Measurements from ENCODE around the gene FBXO5. TPM values are rescaled to one million over a fixed set of nuclear protein-coding genes. Genes with fewer than 3 reads are reported as not detected.
"Not testable (repeated sequence)": the region's sequence is repeated elsewhere in the genome, so short reads cannot be mapped to it uniquely, and the experiment has no call there.

FBXO5 gene
- total RNA-seq, 4 donors from 2014 or later = 1.5 to 3.2 (median 2.5) TPM

- Histone ChIP-seq H3K4me1 (peaks cover 0 to under 1% (median 0%) of the 10 kb centered on the region in 4 donors), H3K27ac (no peak overlapping the region), H3K36me3 (peaks cover 0 to 22% (median 9%) of the 10 kb centered on the region in 4 donors), H3K9me3 (no peaks in the 10 kb centered on the region), H3K27me3 (no peaks in the 10 kb centered on the region), H3K4me3 (no peak overlapping the region)
- in situ Hi-C loops (cut with MboI; ENCODE audit: low pct_ligation_motif_present in 1 of 4, low pct_unique_long_range_greater_than_20kb in 1 of 4, low sequenced_read_pairs in 3 of 4) (no loop called here), intact Hi-C loops (cut with DNase I; ENCODE audit: low total_unique reads) (no loop called here)
- no peak for TF ChIP-seq EP300 (IDR thresholded peaks at IDR 0.05; ENCODE audit: low read depth)
- TF ChIP-seq, protein P1, sequence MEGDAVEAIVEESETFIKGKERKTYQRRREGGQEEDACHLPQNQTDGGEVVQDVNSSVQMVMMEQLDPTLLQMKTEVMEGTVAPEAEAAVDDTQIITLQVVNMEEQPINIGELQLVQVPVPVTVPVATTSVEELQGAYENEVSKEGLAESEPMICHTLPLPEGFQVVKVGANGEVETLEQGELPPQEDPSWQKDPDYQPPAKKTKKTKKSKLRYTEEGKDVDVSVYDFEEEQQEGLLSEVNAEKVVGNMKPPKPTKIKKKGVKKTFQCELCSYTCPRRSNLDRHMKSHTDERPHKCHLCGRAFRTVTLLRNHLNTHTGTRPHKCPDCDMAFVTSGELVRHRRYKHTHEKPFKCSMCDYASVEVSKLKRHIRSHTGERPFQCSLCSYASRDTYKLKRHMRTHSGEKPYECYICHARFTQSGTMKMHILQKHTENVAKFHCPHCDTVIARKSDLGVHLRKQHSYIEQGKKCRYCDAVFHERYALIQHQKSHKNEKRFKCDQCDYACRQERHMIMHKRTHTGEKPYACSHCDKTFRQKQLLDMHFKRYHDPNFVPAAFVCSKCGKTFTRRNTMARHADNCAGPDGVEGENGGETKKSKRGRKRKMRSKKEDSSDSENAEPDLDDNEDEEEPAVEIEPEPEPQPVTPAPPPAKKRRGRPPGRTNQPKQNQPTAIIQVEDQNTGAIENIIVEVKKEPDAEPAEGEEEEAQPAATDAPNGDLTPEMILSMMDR (IDR thresholded peaks at IDR 0.05) = no peak
- TF ChIP-seq POLR2AphosphoS5 (IDR thresholded peaks at IDR 0.05) = no peak
- no peak for TF ChIP-seq POLR2A (IDR thresholded peaks at IDR 0.05)
- DNase-seq = no peak
- 64 to 76% methylated on average over 4 of the region's 4 CpGs for WGBS, 2 donors (ENCODE audit: low coverage in 1 of 2)
Observed at GRCh38 chr6:152975204-152975915, 7.5 kb downstream of the FBXO5 start.

- no peak overlapping the region for H3K27ac ChIP-seq
- in situ Hi-C loops (cut with MboI; ENCODE audit: low pct_ligation_motif_present in 1 of 4, low pct_unique_long_range_greater_than_20kb in 1 of 4, low sequenced_read_pairs in 3 of 4) = no loop called here
- no peaks in the 10 kb centered on the region for H3K4me1 ChIP-seq
- H3K9me3 ChIP-seq = no peaks in the 10 kb centered on the region
- DNase-seq = no peak
- peaks cover 0 to 26% (median 13%) of the 10 kb centered on the region in 4 donors for H3K36me3 ChIP-seq
- WGBS, 2 donors (ENCODE audit: low coverage in 1 of 2) = 92 to 100% methylated on average over 1 of the region's 1 CpG
- intact Hi-C loops (cut with DNase I; ENCODE audit: low total_unique reads) = no loop called here
- no peak overlapping the region for H3K4me3 ChIP-seq
- TF ChIP-seq POLR2A (IDR thresholded peaks at IDR 0.05) = no peak
- TF ChIP-seq EP300 (IDR thresholded peaks at IDR 0.05; ENCODE audit: low read depth) = no peak
- no peak for TF ChIP-seq POLR2AphosphoS5 (IDR thresholded peaks at IDR 0.05)
- TF ChIP-seq, protein P1 (IDR thresholded peaks at IDR 0.05) = no peak
- no peaks in the 10 kb centered on the region for H3K27me3 ChIP-seq
Observed at GRCh38 chr6:152973916-152974315, 8.9 kb downstream of the FBXO5 start.

GRCh38 chr6:152969688-152970418, 13.0 kb downstream of the FBXO5 start:
- H3K36me3 ChIP-seq = peaks cover 0 to 26% (median 13%) of the 10 kb centered on the region in 4 donors
- H3K27ac ChIP-seq = no peak overlapping the region
- no peak for DNase-seq
- in situ Hi-C loops (cut with MboI; ENCODE audit: low pct_ligation_motif_present in 1 of 4, low pct_unique_long_range_greater_than_20kb in 1 of 4, low sequenced_read_pairs in 3 of 4) = no loop called here
- no peaks in the 10 kb centered on the region for H3K27me3 ChIP-seq
- no peaks in the 10 kb centered on the region for H3K4me1 ChIP-seq
- 86 to 94% methylated on average over 6 of the region's 6 CpGs for WGBS, 2 donors (ENCODE audit: low coverage in 1 of 2)
- H3K9me3 ChIP-seq = no peaks in the 10 kb centered on the region
- no peak overlapping the region for H3K4me3 ChIP-seq
- TF ChIP-seq, protein P1 (IDR thresholded peaks at IDR 0.05) = no peak
- TF ChIP-seq EP300 (IDR thresholded peaks at IDR 0.05; ENCODE audit: low read depth) (no peak), POLR2AphosphoS5 (IDR thresholded peaks at IDR 0.05) (no peak), POLR2A (IDR thresholded peaks at IDR 0.05) (no peak)
- intact Hi-C loops (cut with DNase I; ENCODE audit: low total_unique reads) = no loop called here

DNA sequence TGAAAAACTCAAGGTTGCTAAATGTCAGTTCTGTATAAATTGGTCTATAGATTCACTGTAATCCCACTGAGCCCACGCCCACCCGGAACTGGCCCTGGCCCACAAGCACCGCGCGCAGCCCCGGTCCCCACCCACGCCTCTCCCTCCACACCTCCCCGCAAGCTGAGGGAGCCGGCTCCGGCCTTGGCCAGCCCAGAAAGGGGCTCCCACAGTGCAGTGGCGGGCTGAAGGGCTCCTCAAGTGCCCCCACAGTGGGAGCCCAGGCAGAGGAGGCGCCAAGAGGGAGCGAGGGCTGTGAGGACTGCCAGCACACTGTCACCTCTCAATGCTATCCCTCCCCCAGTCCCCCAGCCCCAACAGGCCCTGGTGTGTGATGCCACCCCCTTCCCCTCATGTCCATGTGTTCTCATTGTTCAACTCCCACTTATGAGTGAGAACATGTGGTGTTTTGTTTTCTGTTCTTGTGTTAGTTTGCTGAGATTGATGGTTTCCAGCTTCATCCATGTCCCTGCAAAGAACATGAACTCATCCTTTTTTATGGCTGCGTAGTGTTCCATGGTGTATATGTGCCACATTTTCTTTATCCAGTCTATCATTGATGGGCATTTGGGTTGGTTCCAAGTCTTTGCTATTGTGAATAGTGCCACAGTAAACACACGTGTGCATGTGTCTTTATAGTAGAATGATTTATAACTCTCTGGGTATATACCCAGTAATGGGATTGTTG, 16.5 kb downstream of the FBXO5 start:
- H3K36me3 ChIP-seq = peaks cover 0 to 17% (median 6%) of the 10 kb centered on the region in 4 donors
- H3K27me3 ChIP-seq; H3K4me1 ChIP-seq; H3K27ac ChIP-seq; in situ Hi-C loops (cut with MboI; ENCODE audit: low pct_ligation_motif_present in 1 of 4, low pct_unique_long_range_greater_than_20kb in 1 of 4, low sequenced_read_pairs in 3 of 4); DNase-seq; H3K9me3 ChIP-seq; intact Hi-C loops (cut with DNase I; ENCODE audit: low total_unique reads); H3K4me3 ChIP-seq: not testable (repeated sequence)
- WGBS, 2 donors (ENCODE audit: low coverage in 1 of 2) = 91 to 94% methylated on average over 5 to 15 of the region's 15 CpGs

All from transverse colon (tissue), 4 donors.